OCI-LY7 (cell line): ENCODE measurements around the gene ADAM20.

ENCODE experiments used
- CTCF ChIP-seq: fragments of 200-600 bp; sonication (generic); conservative IDR thresholded peaks from 2 replicates; pipeline ENCODE4 v1.5.1; 2014; ENCODE audit warnings: mild to moderate bottlenecking, antibody characterized with exemption, low read length, moderate library complexity, mixed read lengths
- EZH2phosphoT487 ChIP-seq: fragments of 200-600 bp; sonication (generic); IDR thresholded peaks from 2 replicates; pipeline ENCODE4 v1.6.1; 2018; ENCODE audit warnings: low read depth, borderline replicate concordance, mild to moderate bottlenecking, mixed run types, antibody characterized with exemption, low read length, moderate library complexity, mixed read lengths

GRCh38 chr14:70515811-70516210 lies 19.0 kb downstream of the ADAM20 start:
- TF ChIP-seq CTCF = no peak
- no peak for TF ChIP-seq EZH2phosphoT487
